Esophagus (tissue), 2 donors: ENCODE data around the gene SCYL2. TPM values are rescaled to one million over a fixed set of nuclear protein-coding genes. Genes with fewer than 3 reads are reported as not detected.
"Not testable (repeated sequence)": the region's sequence is repeated elsewhere in the genome, so short reads cannot be mapped to it uniquely, and the experiment has no call there.

ENCODE experiments used
- H3K27ac ChIP-seq, 2 donors: one replicate each; pipeline ENCODE4 v1.5.1; 2013; ENCODE audit warnings: low read depth in 2 of 2, mild to moderate bottlenecking in 2 of 2, inconsistent platforms in 1 of 2, low read length in 1 of 2, moderate library complexity in 1 of 2
- H3K27me3 ChIP-seq, 2 donors: one replicate each; pipeline ENCODE4 v1.6.1; 2013; ENCODE audit warnings: low read length in 2 of 2, control low read depth in 1 of 2, mild to moderate bottlenecking in 1 of 2; ENCODE audit not compliant: insufficient read depth in 2 of 2, control insufficient read depth in 1 of 2
- H3K36me3 ChIP-seq, 2 donors: one replicate each; pipeline ENCODE4 v1.6.1; 2013; ENCODE audit warnings: low read length in 1 of 2; ENCODE audit not compliant: control insufficient read depth in 2 of 2, insufficient read depth in 2 of 2
- H3K4me1 ChIP-seq, 2 donors: one replicate each; pipeline ENCODE4 v1.6.1; 2013; ENCODE audit warnings: low read length in 1 of 2; ENCODE audit not compliant: control insufficient read depth in 2 of 2, insufficient read depth in 2 of 2
- H3K4me3 ChIP-seq, 2 donors: one replicate each; pipeline ENCODE4 v1.5.1; 2013; ENCODE audit warnings: low read length in 2 of 2, mild to moderate bottlenecking in 2 of 2, low read depth in 1 of 2, moderate library complexity in 1 of 2
- H3K9me3 ChIP-seq, 2 donors: one replicate each; pipeline ENCODE4 v1.6.1; 2013; ENCODE audit warnings: mild to moderate bottlenecking in 2 of 2, low read depth in 1 of 2, low read length in 1 of 2, moderate library complexity in 1 of 2; ENCODE audit not compliant: control insufficient read depth in 2 of 2, insufficient read depth in 1 of 2
- WGBS, 2 donors: extraction: QIAGEN DNeasy Blood & Tissue Kit; methylation state at CpG; one replicate each; pipeline ENCODE4 v1.1.7; 2013; 5-methylcytosine and 5-hydroxymethylcytosine counted together
- polyA plus RNA-seq, 2 donors: library from polyadenylated mRNA; stranded (reverse); fragments of 200-250 nt; gene quantifications; one replicate each; pipeline ENCODE4 v1.2.3, GENCODE V29; 2013
- donor health status: healthy with polysubstance abuse.
- donor health status: Bipolar disorder and iron deficiency.

Gene SCYL2
- polyA plus RNA-seq, 2 donors = 10.3 to 13.7 TPM

GRCh38 chr12:100274291-100274690, 7.3 kb downstream of the SCYL2 start:
- H3K4me3 ChIP-seq = no peak overlapping the region
- 73 to 95% methylated on average over 2 of the region's 2 CpGs for WGBS, 2 donors
- H3K4me1 ChIP-seq = no peaks in the 10 kb centered on the region
- H3K36me3 ChIP-seq = no peaks in the 10 kb centered on the region
- H3K27ac ChIP-seq = no peak overlapping the region
- H3K27me3 ChIP-seq = no peaks in the 10 kb centered on the region
- H3K9me3 ChIP-seq = no peaks in the 10 kb centered on the region

- Histone ChIP-seq H3K9me3 (no peaks in the 10 kb centered on the region), H3K4me3 (no peak overlapping the region), H3K27ac (no peak overlapping the region), H3K4me1 (no peaks in the 10 kb centered on the region), H3K27me3 (no peaks in the 10 kb centered on the region), H3K36me3 (no peaks in the 10 kb centered on the region)
- WGBS, 2 donors = 94 to 96% methylated on average over 7 of the region's 7 CpGs
Measured at GRCh38 chr12:100279159-100279558, 12.2 kb downstream of the SCYL2 start.

GRCh38 chr12:100279607-100280244, 12.7 kb downstream of the SCYL2 start:
- Histone ChIP-seq H3K27me3 (no peaks in the 10 kb centered on the region), H3K36me3 (no peaks in the 10 kb centered on the region), H3K4me1 (no peaks in the 10 kb centered on the region), H3K9me3 (no peaks in the 10 kb centered on the region), H3K4me3 (no peak overlapping the region), H3K27ac (no peak overlapping the region)
- WGBS, 2 donors = 84 to 87% methylated on average over 1 of the region's 1 CpG

- H3K36me3 ChIP-seq, H3K4me3 ChIP-seq, H3K4me1 ChIP-seq, H3K9me3 ChIP-seq, H3K27ac ChIP-seq, H3K27me3 ChIP-seq: not testable (repeated sequence)
- WGBS, 2 donors = 95 to 98% methylated on average over 12 of the region's 12 CpGs
Measured at GRCh38 chr12:100284556-100284955, 17.6 kb downstream of the SCYL2 start.

GRCh38 chr12:100289038-100289437, 22.1 kb downstream of the SCYL2 start:
- Histone ChIP-seq H3K9me3 (no peaks in the 10 kb centered on the region), H3K4me1 (no peaks in the 10 kb centered on the region), H3K27ac (no peak overlapping the region), H3K27me3 (no peaks in the 10 kb centered on the region), H3K4me3 (no peak overlapping the region), H3K36me3 (no peaks in the 10 kb centered on the region)
- WGBS, 2 donors = 72 to 80% methylated on average over 5 of the region's 5 CpGs

- 80 to 87% methylated on average over 3 of the region's 3 CpGs for WGBS, 2 donors
- H3K4me3 ChIP-seq = no peak overlapping the region
Measured at GRCh38 chr12:100290016-100290415, 23.0 kb downstream of the SCYL2 start.

GRCh38 chr12:100293017-100293416, 26.0 kb downstream of the SCYL2 start:
- H3K4me1 ChIP-seq = no peaks in the 10 kb centered on the region
- H3K36me3 ChIP-seq = peaks cover 0 to 2% of the 10 kb centered on the region in 2 donors
- 62 to 63% methylated on average over 1 of the region's 1 CpG for WGBS, 2 donors
- H3K9me3 ChIP-seq = no peaks in the 10 kb centered on the region
- H3K27ac ChIP-seq = no peak overlapping the region
- no peaks in the 10 kb centered on the region for H3K27me3 ChIP-seq
- no peak overlapping the region for H3K4me3 ChIP-seq

More at GRCh38 chr12:100290016-100290415, 23.0 kb downstream of the SCYL2 start:
- Histone ChIP-seq H3K4me1 (no peaks in the 10 kb centered on the region), H3K27me3 (no peaks in the 10 kb centered on the region), H3K36me3 (no peaks in the 10 kb centered on the region), H3K27ac (no peak overlapping the region), H3K9me3 (no peaks in the 10 kb centered on the region)

- not testable (repeated sequence) for H3K36me3 ChIP-seq, H3K27me3 ChIP-seq, H3K4me1 ChIP-seq, H3K27ac ChIP-seq, H3K9me3 ChIP-seq, H3K4me3 ChIP-seq
- 80 to 97% methylated on average over 1 to 21 of the region's 24 CpGs for WGBS, 2 donors
Measured at GRCh38 chr12:100294366-100294765, 27.4 kb downstream of the SCYL2 start.

- WGBS, 2 donors = 82% methylated on average over 3 to 4 of the region's 4 CpGs
- H3K9me3 ChIP-seq = no peaks in the 10 kb centered on the region
- H3K36me3 ChIP-seq = peaks cover 2 to 6% of the 10 kb centered on the region in 2 donors
Measured at GRCh38 chr12:100295764-100296555, 29.0 kb downstream of the SCYL2 start.

GRCh38 chr12:100302081-100302480, 35.1 kb downstream of the SCYL2 start:
- no peaks in the 10 kb centered on the region for H3K4me1 ChIP-seq
- H3K9me3 ChIP-seq = peaks cover 0 to 2% of the 10 kb centered on the region in 2 donors
- H3K36me3 ChIP-seq = peaks cover 0 to 21% of the 10 kb centered on the region in 2 donors
- H3K4me3 ChIP-seq = no peak overlapping the region
- H3K27me3 ChIP-seq = no peaks in the 10 kb centered on the region
- no peak overlapping the region for H3K27ac ChIP-seq
- WGBS, 2 donors = 97 to 98% methylated on average over 1 of the region's 1 CpG

More at GRCh38 chr12:100295764-100296555, 29.0 kb downstream of the SCYL2 start:
- Histone ChIP-seq H3K4me3 (no peak overlapping the region), H3K4me1 (no peaks in the 10 kb centered on the region), H3K27me3 (no peaks in the 10 kb centered on the region), H3K27ac (no peak overlapping the region)
